ENCODE measurements around the gene MX1. TPM values are rescaled to one million over a fixed set of nuclear protein-coding genes. Genes with fewer than 3 reads are reported as not detected.
"Not testable (repeated sequence)": the region's sequence is repeated elsewhere in the genome, so short reads cannot be mapped to it uniquely, and the experiment has no call there.

MX1 gene
- total RNA-seq, 1 donor = 33.3 TPM

DNA sequence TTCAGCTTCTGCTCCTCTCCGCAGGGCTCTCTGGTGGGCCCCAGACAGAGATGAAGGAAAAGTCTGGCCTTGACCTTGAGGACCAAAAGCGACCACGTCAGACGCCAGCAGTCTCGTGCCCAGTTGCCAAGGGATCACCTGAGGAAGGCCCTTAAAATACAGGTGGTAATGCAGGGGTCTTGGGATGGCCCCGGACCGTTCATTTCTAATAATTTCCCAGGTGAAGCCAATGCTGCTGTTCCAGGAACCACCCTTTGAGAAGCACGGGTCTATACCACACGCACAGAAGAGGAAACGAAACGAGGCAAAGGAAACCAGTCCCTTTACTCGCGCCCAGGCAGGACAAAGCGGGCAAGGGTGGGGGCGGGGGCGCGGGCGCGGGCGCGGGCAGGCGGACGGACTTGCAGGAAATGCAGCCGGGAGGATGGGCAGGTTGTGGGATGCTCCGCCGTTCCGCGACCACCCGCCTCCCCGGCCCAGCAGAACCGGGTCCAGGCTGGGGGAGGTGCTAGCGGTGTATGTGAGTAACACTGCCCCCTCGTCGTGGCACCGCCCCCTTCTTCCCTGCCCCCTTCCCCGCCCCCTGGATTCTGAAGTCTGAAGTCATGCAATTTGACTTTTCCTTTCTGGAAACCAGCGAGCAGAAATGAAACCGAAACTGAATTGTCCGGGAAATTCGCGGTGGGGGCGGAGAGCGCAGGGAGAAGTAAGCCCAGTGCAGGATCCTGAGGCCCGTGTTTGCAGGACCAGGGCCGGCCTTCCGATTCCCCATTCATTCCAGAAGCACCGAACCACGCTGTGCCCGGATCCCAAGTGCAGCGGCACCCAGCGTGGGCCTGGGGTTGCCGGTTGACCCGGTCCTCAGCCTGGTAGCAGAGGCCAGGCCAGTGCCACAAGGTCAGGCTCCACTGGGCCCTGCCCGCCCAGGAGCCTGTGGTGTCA is 5.8 kb upstream of the MX1 start:
- Histone ChIP-seq H3K9me3 (ENCODE audit: low read depth, low read length) (no peaks in the 10 kb centered on the region), H3K4me2 (ENCODE audit: insufficient read depth, low read length) (peak overlapping the region; percentile 83), H3K79me2 (ENCODE audit: insufficient read depth, low read length) (no peaks in the 10 kb centered on the region), H3K27ac (ENCODE audit: low read depth, low read length) (peak overlapping the region; percentile 58), H3K4me1 (ENCODE audit: insufficient read depth, low read length) (no peaks in the 10 kb centered on the region), H4K20me1 (ENCODE audit: insufficient read depth, low read length) (no peaks in the 10 kb centered on the region), H2AFZ (ENCODE audit: low read length) (peak overlapping the region; percentile 96), H3K27me3 (ENCODE audit: insufficient read depth, low read length) (no peaks in the 10 kb centered on the region), H3K4me3 (ENCODE audit: insufficient read depth, low read length) (peak overlapping the region; percentile 77), H3K36me3 (ENCODE audit: insufficient read depth, low read length) (no peaks in the 10 kb centered on the region)
- TF ChIP-seq, protein P1, sequence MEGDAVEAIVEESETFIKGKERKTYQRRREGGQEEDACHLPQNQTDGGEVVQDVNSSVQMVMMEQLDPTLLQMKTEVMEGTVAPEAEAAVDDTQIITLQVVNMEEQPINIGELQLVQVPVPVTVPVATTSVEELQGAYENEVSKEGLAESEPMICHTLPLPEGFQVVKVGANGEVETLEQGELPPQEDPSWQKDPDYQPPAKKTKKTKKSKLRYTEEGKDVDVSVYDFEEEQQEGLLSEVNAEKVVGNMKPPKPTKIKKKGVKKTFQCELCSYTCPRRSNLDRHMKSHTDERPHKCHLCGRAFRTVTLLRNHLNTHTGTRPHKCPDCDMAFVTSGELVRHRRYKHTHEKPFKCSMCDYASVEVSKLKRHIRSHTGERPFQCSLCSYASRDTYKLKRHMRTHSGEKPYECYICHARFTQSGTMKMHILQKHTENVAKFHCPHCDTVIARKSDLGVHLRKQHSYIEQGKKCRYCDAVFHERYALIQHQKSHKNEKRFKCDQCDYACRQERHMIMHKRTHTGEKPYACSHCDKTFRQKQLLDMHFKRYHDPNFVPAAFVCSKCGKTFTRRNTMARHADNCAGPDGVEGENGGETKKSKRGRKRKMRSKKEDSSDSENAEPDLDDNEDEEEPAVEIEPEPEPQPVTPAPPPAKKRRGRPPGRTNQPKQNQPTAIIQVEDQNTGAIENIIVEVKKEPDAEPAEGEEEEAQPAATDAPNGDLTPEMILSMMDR (IDR thresholded peaks at IDR 0.05; ENCODE audit: extremely low read depth, low read depth, low read length) = no peak
- DNase-seq (ENCODE audit: insufficient read length, low spot score, missing footprints) = peak; percentile 98

DNA sequence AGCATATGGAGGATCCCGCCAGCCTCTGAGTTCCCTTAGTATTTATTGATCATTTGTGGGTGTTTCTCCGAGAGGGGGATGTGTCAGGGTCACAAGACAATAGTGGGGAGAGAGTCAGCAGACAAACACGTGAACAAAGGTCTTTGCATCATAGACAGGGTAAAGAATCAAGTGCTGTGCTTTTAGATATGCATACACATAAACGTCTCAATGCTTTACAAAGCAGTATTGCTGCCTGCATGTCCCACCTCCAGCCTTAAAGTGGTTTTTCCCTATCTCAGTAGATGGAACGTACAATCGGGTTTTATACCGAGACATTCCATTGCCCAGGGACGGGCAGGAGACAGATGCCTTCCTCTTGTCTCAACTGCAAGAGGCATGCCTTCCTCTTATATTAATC is 5.0 kb upstream of the MX1 start:
- H4K20me1 ChIP-seq (ENCODE audit: insufficient read depth, low read length); H3K27ac ChIP-seq (ENCODE audit: low read depth, low read length); H3K27me3 ChIP-seq (ENCODE audit: insufficient read depth, low read length); H3K4me1 ChIP-seq (ENCODE audit: insufficient read depth, low read length); H3K9me3 ChIP-seq (ENCODE audit: low read depth, low read length); H3K79me2 ChIP-seq (ENCODE audit: insufficient read depth, low read length); H2AFZ ChIP-seq (ENCODE audit: low read length); H3K36me3 ChIP-seq (ENCODE audit: insufficient read depth, low read length); DNase-seq (ENCODE audit: insufficient read length, low spot score, missing footprints): not testable (repeated sequence)
- Histone ChIP-seq H3K4me2 (ENCODE audit: insufficient read depth, low read length) (peak overlapping the region; percentile 83), H3K4me3 (ENCODE audit: insufficient read depth, low read length) (peak overlapping the region; percentile 77)

DNA sequence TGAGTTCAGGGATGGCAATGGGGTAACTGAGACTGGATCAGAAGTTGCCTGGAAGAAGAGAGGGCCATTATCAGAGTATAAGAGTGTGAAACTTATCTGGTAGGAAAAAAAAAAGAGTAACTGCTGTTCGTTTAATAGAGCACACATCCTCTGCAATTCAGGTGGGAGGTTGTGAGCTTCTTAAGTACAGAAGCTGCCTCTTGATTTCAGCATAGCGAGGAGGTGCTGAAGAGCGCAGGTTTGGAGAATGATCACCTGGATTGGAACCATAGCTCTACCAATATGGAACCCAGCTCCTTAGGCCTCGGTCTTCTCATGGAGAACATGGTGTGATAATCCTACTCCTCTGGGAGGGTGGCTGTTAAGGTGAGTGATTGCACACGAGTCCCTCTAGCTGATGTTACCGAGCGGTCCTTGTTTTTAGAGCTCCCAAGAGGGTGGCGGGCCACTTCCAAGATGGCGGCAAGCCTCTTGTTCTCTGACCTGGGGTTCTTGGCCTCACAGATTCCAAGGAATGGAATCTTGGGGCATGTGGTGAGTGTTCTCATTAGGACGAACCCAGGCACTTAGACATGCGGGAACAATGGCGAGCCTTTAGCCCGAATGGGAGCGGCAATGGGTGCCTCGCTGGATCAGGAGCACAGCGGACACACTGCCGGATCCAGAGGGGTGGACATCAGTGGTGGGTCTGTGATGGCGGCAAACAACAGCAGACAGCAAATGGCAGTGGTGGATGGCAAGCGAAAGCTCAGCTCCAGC is 3.3 kb upstream of the MX1 start:
- TF ChIP-seq, protein P1 (IDR thresholded peaks at IDR 0.05; ENCODE audit: extremely low read depth, low read depth, low read length) = no peak
- no peak overlapping the region for H3K27ac ChIP-seq (ENCODE audit: low read depth, low read length)

DNA sequence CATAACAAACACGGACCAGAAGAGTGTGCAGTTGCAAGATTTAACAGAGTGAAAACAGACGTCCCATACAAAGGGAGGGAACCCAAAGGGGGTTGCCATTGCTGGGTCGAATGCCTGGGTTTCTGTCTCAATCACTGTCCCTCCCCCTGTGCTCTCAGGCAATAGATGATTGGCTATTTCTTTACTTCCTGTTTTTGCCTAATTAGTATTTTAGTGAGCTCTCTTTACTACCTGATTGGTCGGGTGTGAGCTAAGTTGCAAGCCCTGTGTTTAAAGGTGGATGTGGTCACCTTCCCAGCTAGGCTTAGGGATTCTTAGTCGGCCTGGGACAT is 2.8 kb upstream of the MX1 start:
- H2AFZ ChIP-seq (ENCODE audit: low read length); H3K4me2 ChIP-seq (ENCODE audit: insufficient read depth, low read length); H3K4me3 ChIP-seq (ENCODE audit: insufficient read depth, low read length); DNase-seq (ENCODE audit: insufficient read length, low spot score, missing footprints); H3K9me3 ChIP-seq (ENCODE audit: low read depth, low read length); H3K79me2 ChIP-seq (ENCODE audit: insufficient read depth, low read length); H3K36me3 ChIP-seq (ENCODE audit: insufficient read depth, low read length); H3K27ac ChIP-seq (ENCODE audit: low read depth, low read length); H3K27me3 ChIP-seq (ENCODE audit: insufficient read depth, low read length); H4K20me1 ChIP-seq (ENCODE audit: insufficient read depth, low read length): not testable (repeated sequence)
- H3K4me1 ChIP-seq (ENCODE audit: insufficient read depth, low read length) = peaks cover 11% of the 10 kb centered on the region

More for the DNA sequence above, 3.3 kb upstream of the MX1 start:
- Histone ChIP-seq H3K4me2 (ENCODE audit: insufficient read depth, low read length) (no peak overlapping the region), H3K4me1 (ENCODE audit: insufficient read depth, low read length) (peaks cover 11% of the 10 kb centered on the region), H3K9me3 (ENCODE audit: low read depth, low read length) (no peaks in the 10 kb centered on the region), H3K79me2 (ENCODE audit: insufficient read depth, low read length) (no peaks in the 10 kb centered on the region), H3K4me3 (ENCODE audit: insufficient read depth, low read length) (no peak overlapping the region), H2AFZ (ENCODE audit: low read length) (no peak overlapping the region), H3K36me3 (ENCODE audit: insufficient read depth, low read length) (no peaks in the 10 kb centered on the region), H4K20me1 (ENCODE audit: insufficient read depth, low read length) (no peaks in the 10 kb centered on the region), H3K27me3 (ENCODE audit: insufficient read depth, low read length) (peaks cover 10% of the 10 kb centered on the region)
- DNase-seq (ENCODE audit: insufficient read length, low spot score, missing footprints) = no peak
